SK-N-SH (cell line): ENCODE results near the gene C16orf96.

Experiments
- CTCF ChIP-seq: fragments of 200-600 bp; sonication (generic); IDR thresholded peaks from 2 replicates; pipeline ENCODE4 v1.6.1; 2017; ENCODE audit warnings: antibody characterized with exemption, mild to moderate bottlenecking, moderate library complexity
- FOXM1 ChIP-seq: IDR thresholded peaks from 2 replicates; pipeline ENCODE4 v1.4.0; 2012; ENCODE audit warnings: low read depth, mild to moderate bottlenecking
- GABPA ChIP-seq: IDR thresholded peaks from 2 replicates; pipeline ENCODE4 v1.4.0; 2012; ENCODE audit warnings: low read depth, mild to moderate bottlenecking
- TF ChIP-seq, protein P1 (sequence below): IDR thresholded peaks from 2 replicates; pipeline ENCODE4 v1.4.0; 2012; ENCODE audit warnings: low read depth

DNA sequence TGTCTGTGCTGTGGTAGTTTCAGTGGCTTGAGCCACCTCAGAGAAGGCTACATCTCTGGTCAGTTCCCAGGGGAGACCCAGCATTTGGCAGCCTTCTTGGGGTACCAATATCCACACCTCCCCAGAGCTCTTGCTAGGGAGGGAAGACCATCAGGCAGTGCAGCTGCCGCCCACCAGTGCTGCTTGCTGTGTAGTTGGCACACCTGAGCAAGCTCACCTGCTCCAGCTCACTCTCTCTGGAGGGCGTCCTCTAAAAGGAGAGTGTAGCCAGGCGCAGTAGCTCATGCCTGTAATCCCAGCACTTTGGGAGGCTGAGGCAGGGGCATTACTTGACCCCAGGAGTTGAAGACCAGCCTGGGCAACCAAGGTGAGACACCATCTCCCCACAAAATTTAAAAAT, 47.3 kb upstream of the C16orf96 start:
- TF ChIP-seq, protein P1, sequence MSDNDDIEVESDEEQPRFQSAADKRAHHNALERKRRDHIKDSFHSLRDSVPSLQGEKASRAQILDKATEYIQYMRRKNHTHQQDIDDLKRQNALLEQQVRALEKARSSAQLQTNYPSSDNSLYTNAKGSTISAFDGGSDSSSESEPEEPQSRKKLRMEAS, result no peak
- no peak for TF ChIP-seq CTCF
- TF ChIP-seq FOXM1, result no peak
- TF ChIP-seq GABPA, result no peak
